ENCODE data around the gene KMT2B.

GRCh38 chr19:35786299-35787160, 68.7 kb downstream of the KMT2B start:
- TF ChIP-seq CTCF (IDR thresholded peaks at IDR 0.05; ENCODE audit: low read depth, low read length) = no peak
- TF ChIP-seq EZH2phosphoT487 (IDR thresholded peaks at IDR 0.05; ENCODE audit: low read depth) = no peak

All from OCI-LY3 (cell line).